ENCODE measurements around the gene NIPSNAP2. TPM values are rescaled to one million over a fixed set of nuclear protein-coding genes. Genes with fewer than 3 reads are reported as not detected.
"Not testable (repeated sequence)": the region's sequence is repeated elsewhere in the genome, so short reads cannot be mapped to it uniquely, and the experiment has no call there.

The NIPSNAP2 gene
- total RNA-seq, 1 experiment from 2014 or later, result 62.8 TPM

GRCh38 chr7:55931421-55932151 lies 32.8 kb upstream of the NIPSNAP2 start:
- ChIA-PET CTCF (no interaction called here), POLR2A (interaction anchor here (0.7 kb wide), 1 partner anchor 304 kb away, joined by 3 read pairs; no protein-coding TSS in a partner anchor)
- Mint-ChIP-seq H3K36me3 (ENCODE audit: insufficient read depth, unreplicated experiment) (no peaks in the 10 kb centered on the region), H3K4me1 (ENCODE audit: insufficient read depth, unreplicated experiment) (no peaks in the 10 kb centered on the region), H3K9me3 (ENCODE audit: unreplicated experiment) (peaks cover 13% of the 10 kb centered on the region), H3K27ac (ENCODE audit: low read depth, unreplicated experiment) (no peak overlapping the region), H3K4me3 (ENCODE audit: unreplicated experiment) (no peak overlapping the region), H3K27me3 (ENCODE audit: insufficient read depth, unreplicated experiment) (no peaks in the 10 kb centered on the region)
- no peak for DNase-seq (ENCODE audit: unreplicated experiment)
- no TSS peak for BruUV-seq (replicated peaks)
- no peak for TF ChIP-seq CTCF (IDR thresholded peaks at IDR 0.05; ENCODE audit: unreplicated experiment)
- intact Hi-C loops (cut with micrococcal nuclease), result no loop called here

- intact Hi-C loops (cut with micrococcal nuclease), result no loop called here
- ChIA-PET CTCF (interaction anchor here (1.0 kb wide), 1 partner anchor 24 kb away, joined by 3 read pairs; the partner anchor contains the start of gene NIPSNAP2), POLR2A (no interaction called here)
- Mint-ChIP-seq H3K27ac (ENCODE audit: low read depth, unreplicated experiment) (no peak overlapping the region), H3K4me3 (ENCODE audit: unreplicated experiment) (no peak overlapping the region), H3K27me3 (ENCODE audit: insufficient read depth, unreplicated experiment) (no peaks in the 10 kb centered on the region), H3K36me3 (ENCODE audit: insufficient read depth, unreplicated experiment) (peaks cover 2% of the 10 kb centered on the region), H3K9me3 (ENCODE audit: unreplicated experiment) (peaks cover 46% of the 10 kb centered on the region), H3K4me1 (ENCODE audit: insufficient read depth, unreplicated experiment) (no peaks in the 10 kb centered on the region)
- TF ChIP-seq CTCF (IDR thresholded peaks at IDR 0.05; ENCODE audit: unreplicated experiment), result no peak
- no TSS peak for BruUV-seq (replicated peaks)
- no peak for DNase-seq (ENCODE audit: unreplicated experiment)
Observed at GRCh38 chr7:55939514-55940123, 24.8 kb upstream of the NIPSNAP2 start.

- no peak for TF ChIP-seq CTCF (IDR thresholded peaks at IDR 0.05; ENCODE audit: unreplicated experiment)
- Mint-ChIP-seq H3K36me3 (ENCODE audit: insufficient read depth, unreplicated experiment) (peaks cover 8% of the 10 kb centered on the region), H3K27ac (ENCODE audit: low read depth, unreplicated experiment) (no peak overlapping the region), H3K4me3 (ENCODE audit: unreplicated experiment) (no peak overlapping the region), H3K4me1 (ENCODE audit: insufficient read depth, unreplicated experiment) (no peaks in the 10 kb centered on the region), H3K9me3 (ENCODE audit: unreplicated experiment) (peaks cover 16% of the 10 kb centered on the region), H3K27me3 (ENCODE audit: insufficient read depth, unreplicated experiment) (no peaks in the 10 kb centered on the region)
- ChIA-PET POLR2A (no interaction called here), CTCF (no interaction called here)
- intact Hi-C loops (cut with micrococcal nuclease), result no loop called here
- no TSS peak for BruUV-seq (replicated peaks)
- DNase-seq (ENCODE audit: unreplicated experiment), result no peak
Observed at GRCh38 chr7:55946545-55946944, 17.8 kb upstream of the NIPSNAP2 start.

- Mint-ChIP-seq H3K4me1 (ENCODE audit: insufficient read depth, unreplicated experiment) (no peaks in the 10 kb centered on the region), H3K27ac (ENCODE audit: low read depth, unreplicated experiment) (peak within 1 kb of the TSS; percentile 99), H3K4me3 (ENCODE audit: unreplicated experiment) (peak within 1 kb of the TSS; percentile 99), H3K9me3 (ENCODE audit: unreplicated experiment) (no peaks in the 10 kb centered on the region), H3K36me3 (ENCODE audit: insufficient read depth, unreplicated experiment) (peaks cover 40% of the 10 kb centered on the region), H3K27me3 (ENCODE audit: insufficient read depth, unreplicated experiment) (no peaks in the 10 kb centered on the region)
- no peak for TF ChIP-seq CTCF (IDR thresholded peaks at IDR 0.05; ENCODE audit: unreplicated experiment)
- peak; percentile 89 for DNase-seq (ENCODE audit: unreplicated experiment)
- intact Hi-C loops (cut with micrococcal nuclease), result loop anchor here (5.0 kb wide), 1 partner anchor 64 kb away; the partner anchor contains the start of gene ZNF713
- CTCF ChIA-PET, result no interaction called here
- TSS peak; percentile 52 for BruUV-seq (replicated peaks)
- POLR2A ChIA-PET, result interaction anchor here (1.4 kb wide), 1 partner anchor 12 kb away, joined by 4 read pairs; no protein-coding TSS in a partner anchor
Observed at GRCh38 chr7:55951637-55952351, 12.6 kb upstream of the NIPSNAP2 start, which contains the start of gene MRPS17. Gene MRPS17, plus strand, starts transcription at chr7:55951877. Its CDS starts 1,319 bp downstream, at chr7:55953196.

- intact Hi-C loops (cut with micrococcal nuclease), result loop anchor here (5.0 kb wide), 1 partner anchor 65 kb away; the partner anchor contains the start of gene ZNF713
- Mint-ChIP-seq H3K36me3 (ENCODE audit: insufficient read depth, unreplicated experiment) (peaks cover 40% of the 10 kb centered on the region), H3K4me3 (ENCODE audit: unreplicated experiment) (peak overlapping the region; percentile 99), H3K27ac (ENCODE audit: low read depth, unreplicated experiment) (peak overlapping the region; percentile 99)
- BruUV-seq (replicated peaks); CTCF ChIA-PET; H3K27me3 Mint-ChIP-seq (ENCODE audit: insufficient read depth, unreplicated experiment); H3K4me1 Mint-ChIP-seq (ENCODE audit: insufficient read depth, unreplicated experiment); DNase-seq (ENCODE audit: unreplicated experiment); POLR2A ChIA-PET; H3K9me3 Mint-ChIP-seq (ENCODE audit: unreplicated experiment): not testable (repeated sequence)
Observed at GRCh38 chr7:55952352-55952671, 12.1 kb upstream of the NIPSNAP2 start.

Measured in MCF 10A (cell line).